GM19025 (cell line): ENCODE measurements around the gene PLXNB2.

ENCODE experiments used
- ATAC-seq: cut with Tn5 transposase; IDR thresholded peaks from one replicate; pipeline ENCODE4 v1.9.1; 2021; ENCODE audit warnings: mild to moderate bottlenecking, low read depth, moderate library complexity; ENCODE audit not compliant: unreplicated experiment

The PLXNB2 gene

GRCh38 chr22:50238755-50239154 lies 68.7 kb downstream of the PLXNB2 start:
- no peak for ATAC-seq

- ATAC-seq = no peak
Measured at GRCh38 chr22:50236731-50237409, 70.6 kb downstream of the PLXNB2 start.

GRCh38 chr22:50233223-50233622 lies 74.2 kb downstream of the PLXNB2 start:
- ATAC-seq = no peak

- ATAC-seq = no peak
Measured at GRCh38 chr22:50232481-50233151, 74.8 kb downstream of the PLXNB2 start.

GRCh38 chr22:50229370-50229769 lies 78.1 kb downstream of the PLXNB2 start:
- no peak for ATAC-seq

GRCh38 chr22:50228366-50228765 lies 79.1 kb downstream of the PLXNB2 start:
- no peak for ATAC-seq

GRCh38 chr22:50227579-50228215 lies 79.7 kb downstream of the PLXNB2 start:
- ATAC-seq = no peak

- no peak for ATAC-seq
Measured at GRCh38 chr22:50226875-50227165, 80.6 kb downstream of the PLXNB2 start.

GRCh38 chr22:50226063-50226874 lies 81.2 kb downstream of the PLXNB2 start:
- no peak for ATAC-seq

GRCh38 chr22:50225200-50225969 lies 82.1 kb downstream of the PLXNB2 start:
- ATAC-seq = no peak
